Ishikawa (cell line): ENCODE results near the gene OPRL1.

ENCODE experiments used
- CEBPB ChIP-seq: IDR thresholded peaks from 2 replicates; pipeline ENCODE4 v1.6.1; 2012
- CREB1 ChIP-seq: IDR thresholded peaks from 2 replicates; pipeline ENCODE4 v1.6.1; 2012; ENCODE audit warnings: low read depth
- EGR1 ChIP-seq: IDR thresholded peaks from 2 replicates; pipeline ENCODE4 v1.6.1; 2012
- EP300 ChIP-seq: IDR thresholded peaks from 2 replicates; pipeline ENCODE4 v1.6.1; 2012; ENCODE audit warnings: borderline replicate concordance
- FOXM1 ChIP-seq: IDR thresholded peaks from 2 replicates; pipeline ENCODE4 v1.6.1; 2012; ENCODE audit warnings: low read depth, borderline replicate concordance
- NFIC ChIP-seq: IDR thresholded peaks from 2 replicates; pipeline ENCODE4 v1.6.1; 2012
- RAD21 ChIP-seq: IDR thresholded peaks from 2 replicates; pipeline ENCODE4 v1.6.1; 2012; ENCODE audit warnings: low read depth
- TAF1 ChIP-seq: IDR thresholded peaks from 2 replicates; pipeline ENCODE4 v1.6.1; 2012; ENCODE audit warnings: low read depth, mild to moderate bottlenecking

GRCh38 chr20:64092258-64093012 is 12.6 kb downstream of the OPRL1 start:
- TF ChIP-seq EP300 (no peak), CEBPB (no peak), RAD21 (no peak), FOXM1 (no peak), TAF1 (no peak), CREB1 (no peak), NFIC (no peak), EGR1 (no peak)
